GM18508 (cell line): ENCODE results near the gene CCT8L2.
"Not testable (repeated sequence)": the region's sequence is repeated elsewhere in the genome, so short reads cannot be mapped to it uniquely, and the experiment has no call there.

Source experiments
- ATAC-seq: cut with Tn5 transposase; IDR thresholded peaks from one replicate; pipeline ENCODE4 v1.9.1; 2021; ENCODE audit warnings: moderate number of reproducible peaks; ENCODE audit not compliant: insufficient read depth, unreplicated experiment

CCT8L2 gene

DNA sequence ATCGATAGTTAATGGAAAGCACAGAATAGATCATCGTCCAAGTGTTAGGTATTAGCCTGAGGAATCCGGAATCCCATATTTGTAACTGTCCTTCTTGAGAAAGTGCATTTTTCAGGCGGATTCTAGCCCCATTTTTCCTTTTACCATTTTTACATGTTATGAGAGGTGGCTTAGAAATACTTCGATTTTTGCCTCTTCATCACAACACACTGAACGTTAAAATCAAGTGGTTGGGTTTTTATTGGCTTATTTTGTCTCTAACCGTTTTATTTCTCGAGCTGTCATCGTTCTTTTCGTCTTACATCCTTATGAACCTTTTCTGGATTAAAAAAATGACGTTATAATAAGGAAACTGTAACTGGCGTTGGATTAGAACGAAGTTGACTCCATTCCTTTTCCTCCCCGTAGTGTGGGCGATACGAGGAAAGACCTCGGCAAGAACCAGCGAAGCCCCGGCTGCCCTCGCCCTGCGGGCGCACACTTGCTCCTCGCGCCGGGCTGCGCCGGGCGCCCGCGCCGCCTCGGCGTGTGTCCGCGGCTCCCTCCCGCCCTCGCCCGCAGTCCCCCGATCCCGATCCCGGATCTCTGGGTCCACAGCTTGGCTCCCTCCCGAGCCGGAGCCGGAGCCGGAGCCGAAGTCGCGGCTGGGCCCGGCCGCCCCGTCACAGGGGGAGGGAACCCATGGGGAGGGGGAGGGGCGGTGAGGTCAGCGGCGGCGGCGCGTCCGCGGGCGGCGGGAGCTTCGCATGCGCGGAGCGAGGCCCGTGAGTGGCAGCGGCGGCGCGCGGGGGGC lies 8.2 kb upstream of the CCT8L2 start:
- ATAC-seq = not testable (repeated sequence)

DNA sequence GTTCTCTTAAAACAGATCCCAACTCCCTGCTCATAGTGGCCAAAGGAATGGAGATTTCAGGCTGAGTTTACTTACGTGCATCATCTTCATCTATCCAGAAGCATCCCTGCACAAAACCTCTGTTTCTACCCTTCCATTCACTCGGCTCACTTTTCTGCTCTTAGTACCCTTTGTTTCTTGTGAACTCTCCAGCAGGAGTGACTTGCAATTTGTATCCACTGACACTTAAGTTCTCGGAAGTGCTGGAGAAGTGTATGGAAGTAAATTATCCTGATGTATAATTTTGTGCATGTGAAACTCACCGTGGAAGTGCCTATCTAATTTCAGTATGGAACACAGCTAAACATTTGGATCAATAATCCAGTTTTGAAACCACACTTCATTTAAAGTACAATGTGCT lies 7.0 kb upstream of the CCT8L2 start:
- not testable (repeated sequence) for ATAC-seq

DNA sequence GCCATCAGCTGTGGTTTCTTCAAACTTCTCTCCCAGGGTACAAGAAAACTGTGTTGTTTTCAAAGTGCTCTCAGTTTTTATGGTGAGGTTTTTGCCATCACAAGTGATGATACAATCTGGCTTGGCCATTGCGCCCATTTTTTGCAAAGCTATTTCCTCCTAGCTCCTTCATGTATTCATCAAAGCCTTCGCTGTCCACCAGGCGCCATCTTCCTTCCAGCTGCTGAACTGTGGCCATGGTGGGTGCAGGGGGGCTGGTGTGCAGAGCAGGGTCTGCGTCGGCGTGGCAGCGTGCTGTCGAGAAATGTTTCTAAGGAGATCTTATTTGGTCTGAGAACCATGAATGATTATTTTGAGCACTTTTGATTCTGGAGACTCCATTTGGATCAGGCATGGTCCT lies 2.6 kb upstream of the CCT8L2 start:
- not testable (repeated sequence) for ATAC-seq

DNA sequence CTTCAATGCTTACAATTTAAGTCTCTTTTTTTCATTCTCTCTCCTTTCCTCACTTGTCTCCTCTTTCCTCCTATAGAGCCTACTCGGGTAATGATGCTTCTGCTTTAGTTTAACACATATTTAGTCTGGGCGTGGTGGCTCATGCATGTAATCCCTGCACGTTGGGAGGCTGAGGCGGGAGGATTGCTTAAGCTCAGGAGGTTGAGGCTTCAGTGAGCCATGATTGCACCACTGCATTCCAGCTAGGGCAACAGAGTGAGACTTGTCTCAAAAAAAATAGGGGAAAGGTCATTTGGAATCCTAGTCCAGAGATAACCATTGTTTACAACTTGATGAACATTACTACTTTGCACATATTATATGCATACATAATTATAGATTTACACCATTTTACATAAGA lies 1.4 kb upstream of the CCT8L2 start:
- no peak for ATAC-seq

- not testable (repeated sequence) for ATAC-seq
Measured at GRCh38 chr22:16592231-16592630, 379 bp downstream of the CCT8L2 start.

DNA sequence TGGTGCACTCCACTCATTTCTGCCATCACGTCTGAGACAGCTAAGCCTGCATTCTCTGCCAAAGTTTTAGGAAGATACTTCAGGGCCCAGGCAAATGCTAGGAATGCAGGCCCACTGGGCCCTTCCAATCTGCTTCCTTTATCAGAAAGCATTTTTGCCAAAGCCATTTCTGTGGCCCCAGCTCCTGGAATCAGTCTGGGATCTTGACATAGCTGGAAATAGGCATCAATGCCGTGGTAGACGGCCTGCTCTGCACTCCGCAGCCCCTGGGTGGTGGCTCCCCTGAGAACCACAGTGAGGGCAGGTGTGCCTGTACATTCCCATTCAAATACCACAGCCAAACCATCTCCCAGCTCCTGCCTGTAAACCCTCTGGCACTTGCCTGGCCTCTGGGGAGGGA lies 1.5 kb downstream of the CCT8L2 start:
- not testable (repeated sequence) for ATAC-seq

DNA sequence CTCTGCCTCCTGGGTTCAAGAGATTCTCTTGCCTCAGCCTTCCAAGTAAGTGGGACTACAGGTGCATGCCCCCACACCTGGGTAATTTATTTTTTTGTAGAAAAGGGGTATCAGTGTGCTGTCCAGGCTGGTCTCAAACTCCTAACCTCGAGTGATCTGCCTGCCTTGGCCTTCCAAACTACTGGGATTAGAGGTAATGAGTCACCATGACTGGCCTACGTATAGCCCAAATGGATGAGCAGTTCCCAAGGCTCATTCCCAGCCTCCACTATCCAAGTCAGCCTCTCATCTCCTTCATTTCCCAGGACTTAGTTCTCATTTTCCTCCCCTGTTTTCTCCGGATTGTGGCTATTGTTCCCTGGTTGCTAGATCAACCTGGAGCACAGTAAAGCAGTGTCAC lies 5.6 kb downstream of the CCT8L2 start:
- ATAC-seq = no peak

- no peak for ATAC-seq
Measured at GRCh38 chr22:16586170-16586569, 6.4 kb downstream of the CCT8L2 start.

- ATAC-seq = not testable (repeated sequence)
Measured at GRCh38 chr22:16580872-16581271, 11.7 kb downstream of the CCT8L2 start.

GRCh38 chr22:16569240-16569834 lies 23.3 kb downstream of the CCT8L2 start:
- not testable (repeated sequence) for ATAC-seq

DNA sequence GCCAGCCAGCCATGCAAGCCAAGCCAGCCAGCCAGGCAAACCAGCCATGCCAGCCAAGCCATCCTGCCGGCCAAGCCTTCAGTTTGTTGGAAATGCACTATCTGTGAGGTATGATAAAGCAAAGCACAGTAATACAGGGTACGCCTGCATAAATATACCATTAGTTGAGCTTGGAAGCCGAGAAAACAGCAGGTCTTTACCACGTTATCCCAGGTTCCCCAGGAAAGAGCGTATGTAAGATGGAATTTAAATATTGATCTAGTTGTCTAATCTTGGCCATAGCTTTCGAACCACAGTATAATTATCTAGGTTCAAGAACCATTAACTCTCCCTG lies 24.2 kb downstream of the CCT8L2 start:
- ATAC-seq = no peak

GRCh38 chr22:16567617-16568424 lies 24.8 kb downstream of the CCT8L2 start:
- ATAC-seq = not testable (repeated sequence)

- ATAC-seq = not testable (repeated sequence)
Measured at GRCh38 chr22:16566421-16567151, 26.0 kb downstream of the CCT8L2 start.

GRCh38 chr22:16565585-16566420 lies 26.8 kb downstream of the CCT8L2 start:
- ATAC-seq = not testable (repeated sequence)

DNA sequence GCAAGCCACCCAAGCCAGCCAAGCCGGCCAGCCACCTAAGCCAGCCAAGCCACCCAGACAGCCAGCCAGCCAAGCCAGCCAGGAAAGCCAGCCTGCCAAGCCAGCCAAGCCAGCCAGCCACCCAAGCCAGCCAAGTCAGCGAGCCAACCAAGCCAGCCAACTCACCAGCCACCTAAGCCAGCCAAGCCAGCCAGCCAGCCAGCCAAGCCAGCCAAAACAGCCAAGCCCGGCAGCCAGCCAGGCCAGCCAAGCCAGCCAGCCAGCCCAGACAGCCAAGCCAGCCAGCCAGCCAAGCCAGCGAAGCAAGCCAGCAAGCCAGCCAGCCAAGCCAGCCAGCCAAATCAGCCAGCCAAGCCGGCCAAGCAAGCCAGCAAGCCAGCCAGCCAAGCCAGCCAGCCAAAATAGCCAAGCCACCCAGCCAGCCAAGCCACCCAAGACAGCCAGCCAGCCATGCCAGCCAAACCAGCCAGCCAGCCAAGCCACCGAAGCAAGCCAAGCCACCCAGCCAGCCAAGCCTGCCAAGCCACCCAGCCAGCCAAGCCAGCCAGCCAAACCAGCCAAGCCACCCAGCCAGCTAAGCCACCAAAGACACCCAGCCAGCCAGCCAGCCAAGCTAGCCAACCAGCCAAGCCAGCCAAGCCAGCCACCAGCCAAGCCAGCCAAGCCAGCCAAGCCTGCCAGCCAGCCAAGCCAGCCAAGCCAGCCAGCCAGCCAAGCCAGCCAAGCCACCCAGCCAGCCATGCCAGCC lies 27.6 kb downstream of the CCT8L2 start:
- ATAC-seq = not testable (repeated sequence)

DNA sequence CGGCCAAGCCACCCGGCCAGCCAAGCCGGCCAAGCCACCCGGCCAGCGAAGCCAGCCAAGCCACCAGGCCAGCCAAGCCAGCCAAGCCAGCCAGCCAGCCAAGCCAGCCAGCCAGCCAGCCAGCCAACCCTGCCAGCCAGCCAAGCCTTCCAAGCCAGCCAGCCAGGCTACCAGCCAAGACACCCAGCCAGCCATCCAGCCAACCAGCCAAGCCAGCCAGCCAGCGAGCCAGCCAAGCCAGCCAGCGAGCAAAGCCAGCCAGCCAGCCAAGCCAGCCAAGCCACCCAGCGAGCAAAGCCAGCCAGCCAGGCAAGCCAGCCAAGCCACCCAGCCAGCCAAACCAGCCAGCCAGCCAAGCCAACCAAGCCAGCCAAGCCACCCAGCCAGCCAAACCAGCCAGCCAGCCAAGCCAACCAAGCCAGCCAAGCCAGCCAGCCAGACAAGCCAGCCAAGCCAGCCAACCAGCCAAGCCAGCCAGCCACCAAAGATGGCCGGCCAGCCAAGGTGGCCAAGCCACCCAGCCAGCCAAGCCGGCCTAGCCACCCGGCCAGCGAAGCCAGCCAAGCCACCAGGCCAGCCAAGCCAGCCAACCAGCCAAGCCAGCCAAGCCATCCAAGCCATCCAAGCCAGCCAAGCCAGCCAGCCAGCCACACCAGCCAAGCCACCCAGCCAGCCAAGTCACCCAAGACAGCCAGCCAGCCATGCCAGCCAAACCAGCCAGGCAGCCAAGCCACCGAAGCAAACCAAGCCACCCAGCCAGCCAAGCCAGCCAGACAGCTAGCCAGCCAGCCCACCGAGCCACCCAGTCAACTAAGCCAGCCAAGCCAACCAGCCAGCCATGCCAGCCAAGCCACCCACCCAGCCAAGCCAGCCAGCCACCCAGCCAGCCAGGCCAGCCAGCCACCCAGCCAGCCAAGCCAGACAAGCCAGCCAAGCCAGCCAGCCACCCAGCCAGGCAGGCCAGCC lies 28.8 kb downstream of the CCT8L2 start:
- ATAC-seq = no peak

DNA sequence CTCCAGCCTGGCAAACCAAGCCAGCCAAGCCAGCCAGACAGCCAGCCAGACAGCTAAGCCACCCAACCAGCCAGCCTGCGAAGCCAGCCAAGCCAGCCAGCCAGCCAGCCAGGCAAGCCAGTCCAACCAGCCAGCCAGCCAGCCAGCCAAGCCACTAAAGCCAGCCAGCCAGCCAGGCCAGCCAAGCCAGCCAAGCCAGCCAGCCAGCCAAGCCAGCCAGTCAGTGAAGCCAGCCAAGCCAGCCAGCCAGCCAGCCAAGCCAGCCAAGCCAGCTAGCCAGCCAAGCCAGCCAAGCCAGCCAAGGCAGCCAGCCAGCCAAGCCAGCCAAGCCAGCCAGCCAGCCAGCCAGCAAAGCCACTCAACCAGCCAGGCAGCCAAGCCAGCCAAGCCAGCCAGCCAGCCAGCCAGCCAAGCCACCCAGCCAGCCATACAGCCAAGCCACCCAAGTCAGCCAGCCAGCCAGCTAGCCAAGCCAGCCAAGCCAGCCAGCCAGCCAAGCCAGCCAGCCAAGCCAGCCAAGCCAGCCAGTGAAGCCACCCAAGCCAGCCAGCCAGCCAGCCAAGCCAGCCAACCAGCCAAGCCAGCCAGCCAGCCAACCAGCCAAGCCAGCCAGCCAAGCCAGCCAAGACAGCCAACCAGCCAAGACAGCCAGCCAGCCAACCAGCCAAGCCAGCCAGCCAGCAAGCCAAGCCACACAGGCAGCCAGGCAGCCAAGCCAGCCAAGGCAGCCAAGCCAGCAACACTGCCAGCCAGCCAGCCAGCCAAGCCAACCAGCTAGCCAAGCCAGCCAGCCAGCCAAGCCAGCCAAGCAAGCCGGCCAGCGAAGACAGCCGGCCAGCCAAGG lies 29.7 kb downstream of the CCT8L2 start:
- ATAC-seq = no peak
